HepG2 (cell line): Measurements from ENCODE around the gene PIK3CD. TPM values are rescaled to one million over a fixed set of nuclear protein-coding genes. Genes with fewer than 3 reads are reported as not detected.
A peak's percentile ranks its signal among the peaks of the same experiment; 100 is the strongest.

Experiments
- ATAC-seq: fragments of 200-7000 bp; cut with Tn5 transposase; 3 replicates; pipeline ENCODE4 v1.9.1; 2020; ENCODE audit warnings: mild to moderate bottlenecking, moderate library complexity
- BruUV-seq: library from RNA; stranded (reverse); fragments of 400-500 nt; replicated peaks from 2 replicates; lab custom pipeline; 2021; lab: Mats Ljungman, UMichigan
- CTCF ChIA-PET: fragments of 300-600 bp; formaldehyde crosslinking; extraction: SDS; loops from one replicate; lab custom pipeline; 2021; ENCODE audit warnings: low total read pairs, inconsistent platforms, low intra/inter-chr PET ratio; lab: Yijun Ruan, JAX
- POLR2A ChIA-PET: fragments of 350-600 bp; sonication (Branson Sonifier 250); formaldehyde crosslinking; loops from one replicate; lab custom pipeline; 2020; ENCODE audit warnings: antibody characterized with exemption, inconsistent platforms; lab: Yijun Ruan, JAX
- DNase-seq: peaks from one replicate; pipeline ENCODE4 v3.0.0-alpha.2; 2015; ENCODE audit warnings: low spot score
- FAIRE-seq: peaks from 3 replicates; lab custom pipeline; 2011; peaks lifted over from hg19 to GRCh38; lab: Jason Lieb, UNC
- H2AFZ ChIP-seq: one replicate; pipeline ENCODE4 v1.6.1; 2011; ENCODE audit warnings: low read length, inconsistent platforms
- H3K27ac ChIP-seq: fragments of 300-600 bp; 3 replicates; pipeline ENCODE4 v1.8.0; 2011; ENCODE audit warnings: mixed run types, mild to moderate bottlenecking, mixed read lengths, low read length, inconsistent platforms; ENCODE audit not compliant: insufficient read depth; ENCODE audit errors: extremely low read length
- H3K27me3 ChIP-seq, 2 experiments: fragments of 200-600 bp in 1 of 2; 2 replicates in 1 of 2; 3 replicates in 1 of 2; pipeline versions ENCODE4 v1.6.0 to v1.8.0; 2011; ENCODE audit warnings: low read length in 2 of 2, mild to moderate bottlenecking in 2 of 2, moderate library complexity in 2 of 2, inconsistent platforms in 1 of 2; ENCODE audit not compliant: insufficient read depth in 2 of 2, control insufficient read depth in 1 of 2
- H3K36me3 ChIP-seq, 2 experiments: fragments of 200-600 bp in 1 of 2; replicated peaks in 1 of 2; 2 replicates in 1 of 2; 3 replicates in 1 of 2; pipeline versions ENCODE4 v1.5.1 to v1.8.0; 2011; ENCODE audit warnings: low read length in 2 of 2, inconsistent platforms in 1 of 2; ENCODE audit not compliant: insufficient read depth in 2 of 2, control insufficient read depth in 1 of 2
- H3K4me1 ChIP-seq: 2 replicates; pipeline ENCODE4 v1.5.1; 2012; ENCODE audit warnings: low read length, inconsistent platforms; ENCODE audit not compliant: insufficient read depth
- H3K4me2 ChIP-seq: 2 replicates; pipeline ENCODE4 v1.6.0; 2011; ENCODE audit warnings: low read depth, low read length, inconsistent platforms
- H3K4me3 ChIP-seq, 3 experiments: fragments of 200-600 bp in 1 of 3; sonication (generic), shearing (Covaris generic) in 1 of 3; replicated peaks in 1 of 3; 2 replicates each; pipeline ENCODE4 v1.5.1; 2011 to 2016; ENCODE audit warnings: low read length in 3 of 3, inconsistent platforms in 2 of 3, low read depth in 2 of 3, mild to moderate bottlenecking in 2 of 3, control low read depth in 1 of 3, mixed read lengths in 1 of 3; ENCODE audit not compliant: insufficient read depth in 1 of 3
- H3K79me2 ChIP-seq: one replicate; pipeline ENCODE4 v1.6.1; 2011; ENCODE audit warnings: low read length, inconsistent platforms; ENCODE audit not compliant: insufficient read depth
- H3K9ac ChIP-seq: 2 replicates; pipeline ENCODE4 v1.6.0; 2011; ENCODE audit warnings: mild to moderate bottlenecking, low read depth, low read length, inconsistent platforms; ENCODE audit not compliant: insufficient read depth
- H3K9me3 ChIP-seq: 2 replicates; pipeline ENCODE4 v1.5.1; 2012; ENCODE audit warnings: mild to moderate bottlenecking, low read length
- H4K20me1 ChIP-seq: 2 replicates; pipeline ENCODE4 v1.6.0; 2011; ENCODE audit warnings: inconsistent platforms, mild to moderate bottlenecking, low read length, moderate library complexity; ENCODE audit not compliant: insufficient read depth
- AGO2 ChIP-seq: fragments of 200-400 bp; formaldehyde crosslinking; optimal IDR thresholded peaks from 2 replicates; pipeline ENCODE3; 2017; ENCODE audit warnings: mild to moderate bottlenecking, low read depth, low read length, moderate library complexity
- NFKB2 ChIP-seq: sonication (generic); formaldehyde crosslinking; IDR thresholded peaks from 2 replicates; pipeline ENCODE4 v1.4.0; 2020; ENCODE audit warnings: missing genetic modification reagents, borderline replicate concordance
- TBX3 ChIP-seq: fragments of 450-650 bp; IDR thresholded peaks from 2 replicates; pipeline ENCODE4 v1.6.1; 2017; ENCODE audit warnings: antibody characterized with exemption, mild to moderate bottlenecking, inconsistent platforms, borderline replicate concordance
- U2AF2 ChIP-seq: fragments of 200-400 bp; formaldehyde crosslinking; IDR thresholded peaks from 2 replicates; pipeline ENCODE4 v1.6.1; 2017; ENCODE audit warnings: low read depth, mild to moderate bottlenecking, low read length
- ZBTB40 ChIP-seq, 2 experiments: fragments of 450-650 bp in 1 of 2; sonication (generic) in 1 of 2; formaldehyde crosslinking in 1 of 2; IDR thresholded peaks; 2 replicates each; pipeline versions ENCODE4 v1.6.1 to v1.8.0; 2016 to 2022; ENCODE audit warnings: antibody characterized with exemption in 1 of 2, mild to moderate bottlenecking in 1 of 2, missing genetic modification reagents in 1 of 2
- ZNF446 ChIP-seq: sonication (generic); formaldehyde crosslinking; IDR thresholded peaks from 2 replicates; pipeline ENCODE4 v1.5.0; 2020; ENCODE audit warnings: mild to moderate bottlenecking, missing genetic modification reagents
- ZNF678 ChIP-seq: sonication (generic); formaldehyde crosslinking; IDR thresholded peaks from 2 replicates; pipeline ENCODE4 v1.4.0; 2020; ENCODE audit warnings: mild to moderate bottlenecking, missing genetic modification reagents
- WGBS: methylation state at CpG from one replicate; pipeline ENCODE4 v1.1.6; 2017; ENCODE audit warnings: low lambda C conversion rate; 5-methylcytosine and 5-hydroxymethylcytosine counted together
- in situ Hi-C: cut with HindIII; loops from 2 replicates; pipeline ENCODE4 v1.10.0; 2017; ENCODE audit warnings: low pct_unique_long_range_greater_than_20kb; ENCODE audit not compliant: extremely low pct_ligation_motif_present
- intact Hi-C: fragments of 100-400 bp; cut with micrococcal nuclease; formaldehyde crosslinking; loops from one replicate; pipeline ENCODE4 v1.10.0; 2022; ENCODE audit not compliant: unreplicated experiment
- polyA plus RNA-seq, 8 experiments: library from polyadenylated mRNA; depleted of rRNA in 3 of 8; stranded (reverse) in 7 of 8; unstranded in 1 of 8; fragments of >200 nt; fragmentation: Illumina TruSeq in 4 of 8; extraction: Trizol in 4 of 8; gene quantifications; 2 replicates each; pipeline versions ENCODE4 v1.2.1 to v1.2.3, GENCODE V29; 2011 to 2016; ENCODE audit warnings: low read depth in 4 of 8, missing spikeins in 1 of 8, mixed read lengths in 1 of 8; ENCODE audit not compliant: insufficient read depth in 1 of 8
- total RNA-seq, 5 experiments: library from RNA; depleted of rRNA; stranded (reverse); fragments of >200 nt; fragmentation: Illumina TruSeq; extraction: Trizol; gene quantifications; 2 replicates each; pipeline ENCODE4 v1.2.3, GENCODE V29; 2016; ENCODE audit warnings: low read depth in 1 of 5

PIK3CD gene
- total and polyA plus RNA-seq, 2 of the 13 experiments (the other 11 are each of a cell fraction or from before 2014, with no cell fraction given): 7.1 to 10.0 TPM

DNA sequence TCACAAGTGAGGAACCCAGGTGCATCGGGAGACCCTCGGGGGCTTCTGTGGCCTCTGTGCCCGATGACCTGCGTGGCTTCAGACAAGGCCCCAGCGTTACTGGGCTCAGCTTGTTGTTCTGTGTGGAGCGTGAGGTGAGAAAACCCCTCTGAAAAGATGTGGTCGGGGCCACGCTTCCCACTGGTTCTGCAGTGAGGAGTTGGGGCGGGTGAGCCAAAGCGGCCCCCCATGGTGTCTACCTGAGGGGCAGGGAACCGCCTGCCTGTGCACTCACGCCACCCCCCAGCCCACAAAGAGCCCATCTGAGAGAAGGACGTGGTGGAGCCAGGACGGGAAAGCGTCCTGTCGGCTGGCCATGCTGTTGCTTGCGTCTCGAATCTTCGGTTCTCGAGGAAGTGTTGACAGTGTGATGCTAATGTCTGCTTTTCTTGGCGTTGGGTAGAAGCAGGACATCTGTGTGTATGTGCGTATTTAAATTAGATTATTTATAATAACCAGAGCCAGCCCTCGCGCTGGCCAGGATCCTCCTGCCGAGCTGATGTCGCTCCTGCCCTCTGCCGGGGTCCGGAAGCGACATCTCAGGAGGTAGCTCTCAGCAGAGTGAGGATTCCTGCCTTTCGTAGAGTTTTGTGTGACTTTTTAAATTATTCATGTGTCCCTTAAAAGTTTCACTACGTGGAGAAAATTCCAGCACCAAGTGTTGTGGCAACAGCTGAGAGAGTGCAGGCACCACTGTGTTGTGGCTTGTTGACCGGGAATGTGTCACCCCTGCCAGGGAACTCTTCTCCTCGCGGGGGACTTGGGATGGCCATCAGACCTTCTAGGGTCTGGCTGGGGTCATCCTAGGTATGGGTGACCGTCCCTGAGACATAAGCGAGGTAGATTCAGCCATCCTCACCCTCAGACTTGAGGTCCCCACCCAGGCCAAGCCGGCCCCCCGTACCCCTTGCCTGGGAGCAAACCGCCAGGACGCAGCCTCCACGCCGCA is 47.5 kb upstream of the PIK3CD start:
- H3K36me3 ChIP-seq: peaks cover 28 to 51% of the 10 kb centered on the region in 2 experiments; a peak in 4 of 5 replicates
- no peak for FAIRE-seq
- no peak for ATAC-seq
- TF ChIP-seq ZNF678 (no peak), AGO2 (peak; percentile 14)
- H3K27me3 ChIP-seq: no peaks in the 10 kb centered on the region
- intact Hi-C loops: no loop called here
- no peaks in the 10 kb centered on the region for H3K9me3 ChIP-seq
- no peak overlapping the region for H3K9ac ChIP-seq
- WGBS: 93% methylated on average over 34 of the region's 42 CpGs
- no TSS peak for BruUV-seq
- in situ Hi-C loops: no loop called here
- H2AFZ ChIP-seq: no peak overlapping the region
- H3K4me3 ChIP-seq: no peak overlapping the region
- no peak for DNase-seq
- no peak overlapping the region for H3K27ac ChIP-seq
- no peaks in the 10 kb centered on the region for H3K79me2 ChIP-seq
- no peaks in the 10 kb centered on the region for H4K20me1 ChIP-seq
- no peak overlapping the region for H3K4me2 ChIP-seq
- ChIA-PET CTCF (no interaction called here), POLR2A (no interaction called here)
- H3K4me1 ChIP-seq: no peaks in the 10 kb centered on the region

DNA sequence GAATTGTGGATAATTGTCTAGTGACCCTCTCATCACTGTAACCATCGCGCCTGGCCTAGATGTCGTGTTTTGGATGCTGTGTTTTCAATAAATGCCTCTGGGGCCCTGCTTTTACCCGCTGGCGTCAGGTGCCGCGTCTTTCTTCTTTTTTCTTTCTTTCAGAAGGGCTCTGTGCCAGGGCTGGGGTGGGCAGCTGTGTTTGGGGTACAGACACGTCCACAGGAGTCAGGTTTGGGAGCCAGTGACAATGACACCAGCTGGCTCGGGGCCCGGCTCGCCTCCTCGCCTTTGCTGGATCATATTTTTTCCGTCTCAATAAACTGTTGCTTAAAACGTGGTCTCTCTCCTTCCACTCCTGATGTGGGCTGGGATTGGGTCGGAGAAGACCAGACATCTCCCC is 46.7 kb upstream of the PIK3CD start:
- Histone ChIP-seq H3K79me2 (no peaks in the 10 kb centered on the region), H3K4me1 (no peaks in the 10 kb centered on the region), H3K4me3 (no peak overlapping the region), H3K9me3 (no peaks in the 10 kb centered on the region), H3K27me3 (no peaks in the 10 kb centered on the region), H3K36me3 (peaks cover 28 to 55% of the 10 kb centered on the region in 2 experiments; a peak in 4 of 5 replicates), H3K4me2 (no peak overlapping the region), H3K27ac (no peak overlapping the region), H3K9ac (no peak overlapping the region), H2AFZ (no peak overlapping the region), H4K20me1 (no peaks in the 10 kb centered on the region)
- ChIA-PET POLR2A (no interaction called here), CTCF (no interaction called here)
- FAIRE-seq: no peak
- in situ Hi-C loops (no loop called here), intact Hi-C loops (no loop called here)
- BruUV-seq: no TSS peak
- 98% methylated on average over 15 of the region's 15 CpGs for WGBS
- DNase-seq: no peak
- ATAC-seq: no peak
- no peak for TF ChIP-seq ZBTB40 (IDR thresholded peaks at IDR 0.05)
- TF ChIP-seq ZBTB40 (CRISPR knock-in tag; IDR thresholded peaks at IDR 0.05): no peak
- no peak for TF ChIP-seq TBX3
- TF ChIP-seq ZNF446 (CRISPR knock-in tag): no peak
- no peak for TF ChIP-seq U2AF2
- no peak for TF ChIP-seq NFKB2 (CRISPR knock-in tag)
